Measurements from ENCODE around the gene HIPK2.

- no peak for TF ChIP-seq GATA3 (IDR thresholded peaks at IDR 0.05; ENCODE audit: low read depth, low read length)
- no peak for TF ChIP-seq GATA2 (IDR thresholded peaks at IDR 0.05; ENCODE audit: low read depth, low read length)
Observed at GRCh38 chr7:139720186-139720585, 57.6 kb downstream of the HIPK2 start.
